Measurements from ENCODE around the gene CERS4.
A peak's percentile ranks its signal among the peaks of the same experiment; 100 is the strongest.
"Not testable (repeated sequence)": the region's sequence is repeated elsewhere in the genome, so short reads cannot be mapped to it uniquely, and the experiment has no call there.

CERS4 gene

DNA sequence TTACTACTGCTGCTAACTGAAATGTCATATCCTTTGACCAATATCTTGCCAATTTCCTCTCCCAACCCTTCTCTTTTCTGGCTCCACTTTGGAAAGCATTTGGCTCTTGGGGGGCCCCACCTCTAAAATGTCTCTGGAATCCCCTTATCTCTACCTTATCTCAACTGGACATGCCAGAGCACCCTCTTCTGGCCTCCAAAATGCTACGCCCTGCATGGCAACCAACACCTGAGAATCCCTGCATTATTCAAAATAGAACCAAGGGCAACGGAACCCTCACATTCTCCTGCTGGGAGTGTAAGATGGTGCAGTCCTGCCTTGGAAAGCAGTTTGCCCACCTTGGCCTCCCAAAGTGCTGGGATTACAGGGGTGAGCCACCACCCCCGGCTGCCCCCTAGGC, 35.3 kb downstream of the CERS4 start:
- no peak for DNase-seq

- no peak for DNase-seq
These were observed 37.0 kb downstream of the CERS4 start for GRCh38 chr19:8245869-8246835.

GRCh38 chr19:8247129-8247890, 38.1 kb downstream of the CERS4 start:
- DNase-seq = not testable (repeated sequence)

DNA sequence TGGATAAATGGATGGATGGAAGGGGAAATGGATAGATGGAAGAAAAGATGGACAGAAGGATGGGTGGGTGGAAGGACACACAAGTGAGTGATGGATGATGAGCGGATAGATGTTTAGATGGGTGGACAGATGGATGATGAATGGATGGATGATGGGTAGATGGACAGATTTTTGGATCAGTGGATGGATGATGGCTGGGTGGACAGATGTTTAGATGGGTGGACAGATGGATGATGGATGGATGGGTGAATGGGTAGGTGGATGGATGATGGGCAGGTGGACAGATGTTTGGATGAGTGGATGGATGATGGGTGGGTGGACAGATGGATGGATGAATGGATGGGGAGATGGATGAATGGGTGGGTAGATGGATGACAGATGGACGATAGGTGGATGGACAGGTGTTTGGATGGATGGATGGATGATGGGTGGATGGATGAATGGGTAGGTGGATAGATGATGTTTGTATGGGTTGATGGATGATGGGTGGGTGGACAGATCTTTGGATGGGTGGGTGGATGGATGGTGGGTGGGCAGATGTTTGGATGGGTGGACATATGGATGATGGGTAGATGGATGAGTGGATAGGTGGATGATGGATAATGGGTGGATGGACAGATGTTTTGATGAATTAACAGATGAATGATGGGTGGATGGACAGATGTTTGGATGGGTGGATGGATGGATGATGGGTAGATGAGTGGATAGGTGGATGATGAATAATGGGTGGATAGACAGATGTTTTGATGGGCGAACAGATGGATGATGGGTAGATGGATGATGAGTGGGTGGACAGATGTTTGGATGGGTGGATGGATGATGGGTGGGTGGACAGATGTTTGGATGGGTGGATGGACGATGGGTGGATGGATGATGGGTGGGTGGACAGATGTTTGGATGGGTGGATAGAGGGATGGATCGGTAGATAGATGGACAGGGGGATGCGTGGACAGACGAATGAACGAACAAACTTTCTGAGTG, 39.5 kb downstream of the CERS4 start:
- DNase-seq = no peak

GRCh38 chr19:8250596-8250995, 41.4 kb downstream of the CERS4 start:
- DNase-seq = no peak

- DNase-seq = no peak
These were observed 41.9 kb downstream of the CERS4 start for GRCh38 chr19:8251025-8251472.

GRCh38 chr19:8252922-8253589, 43.9 kb downstream of the CERS4 start:
- DNase-seq = peak; percentile 84

- DNase-seq = no peak
These were observed 44.5 kb downstream of the CERS4 start for GRCh38 chr19:8253678-8254077.

DNA sequence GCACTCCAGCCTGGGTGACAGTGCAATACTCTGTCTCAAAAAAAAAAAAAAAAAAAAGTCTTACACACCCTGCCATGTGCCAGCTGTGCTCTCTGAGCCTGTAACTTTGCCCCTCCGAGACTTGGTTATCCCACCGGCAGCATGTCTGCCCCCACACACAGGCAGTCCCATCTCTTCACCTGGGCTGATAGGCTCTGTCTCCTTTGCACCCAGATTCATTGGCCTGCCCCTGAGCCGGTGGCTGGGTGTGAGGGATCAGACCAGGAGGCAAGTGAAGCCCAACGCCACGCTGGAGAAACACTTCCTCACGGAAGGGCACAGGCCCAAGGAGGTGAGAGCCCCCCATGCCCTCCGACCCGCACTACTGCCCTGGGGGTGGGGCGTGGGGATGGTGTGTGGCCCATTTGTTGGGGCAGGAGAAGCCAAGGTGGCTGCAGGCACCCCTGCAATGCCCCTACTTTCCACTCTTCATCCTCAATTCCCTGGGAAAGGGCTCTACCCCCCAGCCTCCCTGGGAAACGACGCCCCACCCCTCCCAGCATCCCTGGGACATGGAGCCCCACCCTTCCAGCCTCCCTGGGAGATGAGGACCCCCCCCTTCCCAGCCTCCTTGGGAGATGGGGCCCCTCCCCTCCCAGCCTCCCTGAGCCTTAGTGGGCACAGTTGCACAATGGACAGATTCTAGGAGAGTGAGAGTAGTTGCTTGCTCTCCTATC, 45.3 kb downstream of the CERS4 start:
- DNase-seq = no peak

DNA sequence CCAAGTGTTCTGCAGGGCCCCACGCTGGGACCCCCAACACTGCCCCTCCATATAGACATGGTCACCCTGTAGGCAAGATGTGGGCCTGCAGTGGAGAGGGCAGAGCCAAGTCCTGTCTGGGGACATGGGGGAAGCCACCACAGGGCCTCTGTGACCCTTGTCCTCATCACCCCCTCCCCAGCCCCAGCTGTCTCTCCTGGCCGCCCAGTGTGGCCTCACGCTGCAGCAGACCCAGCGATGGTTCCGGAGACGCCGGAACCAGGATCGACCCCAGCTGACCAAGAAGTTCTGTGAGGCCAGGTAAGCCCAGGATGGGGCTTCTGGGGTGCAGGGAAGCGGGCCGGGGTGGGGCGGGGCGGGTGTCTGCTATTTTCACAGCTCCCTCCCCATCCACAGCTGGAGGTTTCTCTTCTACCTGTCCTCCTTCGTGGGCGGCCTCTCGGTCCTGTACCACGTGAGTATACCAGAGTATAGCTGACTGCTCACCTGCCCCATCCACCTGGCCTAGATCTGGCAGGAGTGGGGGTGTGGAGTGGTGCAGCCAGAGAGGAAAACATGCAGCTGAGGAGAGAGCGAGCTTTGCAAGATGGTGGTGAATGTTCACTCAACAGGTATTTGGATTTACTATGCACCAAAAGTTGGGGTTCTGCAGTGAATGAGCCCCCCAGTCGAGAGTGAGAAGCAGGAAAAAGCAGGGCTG, 46.4 kb downstream of the CERS4 start:
- no peak for DNase-seq

- DNase-seq = no peak
These were observed 47.3 kb downstream of the CERS4 start for GRCh38 chr19:8256276-8257051.

GRCh38 chr19:8257052-8257443, 47.9 kb downstream of the CERS4 start:
- DNase-seq = no peak

GRCh38 chr19:8259142-8259921, 50.2 kb downstream of the CERS4 start:
- no peak for DNase-seq

DNA sequence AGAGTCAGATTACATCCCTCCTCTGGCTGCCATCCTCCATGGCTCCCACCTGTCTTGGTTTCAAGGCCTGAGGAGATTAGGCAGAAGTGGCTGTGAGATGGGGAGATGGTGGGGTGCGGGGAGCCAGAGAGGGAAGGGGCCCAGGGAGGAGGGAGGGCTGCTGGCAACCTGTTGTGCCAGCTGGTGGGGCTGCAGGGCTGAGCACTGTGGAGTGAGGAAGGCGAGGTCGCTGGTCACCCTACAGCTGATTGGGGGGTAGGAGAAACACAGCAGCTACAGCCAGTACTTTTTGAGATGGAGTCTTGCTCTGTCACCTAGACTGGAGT, 50.7 kb downstream of the CERS4 start:
- no peak for DNase-seq

DNA sequence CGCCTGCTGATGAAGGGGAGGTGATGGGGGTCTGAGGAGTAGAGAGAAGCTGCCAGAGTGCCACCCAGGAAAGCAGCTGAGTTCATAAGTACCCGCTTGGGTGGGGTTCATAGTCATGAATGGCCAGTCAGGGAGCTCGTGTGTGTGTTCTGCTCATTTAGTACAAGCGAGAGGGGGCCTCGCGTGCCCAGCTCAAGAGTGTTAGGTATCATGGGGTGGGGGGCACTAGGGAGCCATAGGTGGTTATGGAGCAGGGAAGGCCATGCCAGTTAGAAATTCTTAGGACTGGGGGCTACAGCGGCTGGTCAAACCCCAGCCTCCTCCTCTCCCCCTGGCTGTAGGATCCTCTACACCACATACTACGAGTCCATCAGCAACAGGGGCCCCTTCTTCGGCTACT, 52.2 kb downstream of the CERS4 start:
- DNase-seq = no peak

GRCh38 chr19:8261881-8262280, 52.7 kb downstream of the CERS4 start:
- DNase-seq = no peak

DNA sequence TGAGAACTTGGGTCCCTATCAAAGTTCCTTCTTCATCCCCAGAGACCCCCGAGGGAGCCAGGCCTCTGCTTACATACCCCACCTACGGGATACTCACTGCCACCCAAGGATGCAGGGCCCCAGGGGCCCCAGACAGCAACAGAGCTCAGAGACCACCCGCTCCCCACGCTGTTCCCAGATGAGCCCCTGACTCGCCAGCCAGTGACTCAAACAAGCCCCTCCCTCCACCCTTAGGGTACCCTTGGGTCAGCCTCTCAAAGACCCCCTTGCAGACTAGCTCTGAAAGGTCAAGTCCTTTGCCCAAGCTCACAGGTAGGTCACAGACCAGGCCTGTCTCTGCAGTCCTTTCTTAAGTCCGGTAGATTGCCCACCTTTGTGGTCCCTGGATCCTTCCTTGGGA, 53.3 kb downstream of the CERS4 start:
- DNase-seq = no peak

GRCh38 chr19:8264248-8264647, 55.1 kb downstream of the CERS4 start:
- not testable (repeated sequence) for DNase-seq

DNA sequence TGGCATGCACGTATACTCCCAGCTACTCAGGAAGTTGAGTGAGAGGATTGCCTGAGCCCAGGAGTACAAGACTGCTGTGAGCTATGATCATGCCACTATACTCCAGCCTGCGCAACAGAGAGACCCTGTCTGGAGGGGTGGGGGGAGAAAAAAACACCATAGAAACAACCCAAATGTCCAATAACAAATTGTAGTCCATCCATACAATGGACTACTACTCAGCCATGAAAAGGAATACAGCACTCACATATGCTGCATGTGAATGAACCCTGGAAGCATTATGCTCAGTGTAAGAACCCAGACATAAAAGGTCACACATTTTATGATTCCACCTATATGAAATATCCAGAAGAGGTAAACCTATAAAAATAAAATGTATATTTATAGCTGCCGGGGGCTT, 56.7 kb downstream of the CERS4 start:
- DNase-seq = no peak

All from activated T-cell treated with anti-CD3 and anti-CD28 coated beads for 4 hours (primary cell).